H9 (cell line): ENCODE results near the gene SPATS2. TPM values are rescaled to one million over a fixed set of nuclear protein-coding genes. Genes with fewer than 3 reads are reported as not detected.
A peak's percentile ranks its signal among the peaks of the same experiment; 100 is the strongest.

Experiments used
- DNase-seq: peaks from one replicate; pipeline ENCODE4 v3.0.0-alpha.2; 2017
- H2AFZ ChIP-seq: one replicate; pipeline ENCODE4 v1.6.1; 2013; ENCODE audit warnings: mild to moderate bottlenecking, low read length, control low read depth, moderate library complexity
- H2AK5ac ChIP-seq: 2 replicates; pipeline ENCODE4 v1.6.1; 2013; ENCODE audit warnings: low read length, control low read depth, mixed read lengths; ENCODE audit not compliant: insufficient read length
- H2BK120ac ChIP-seq: one replicate; pipeline ENCODE4 v1.6.1; 2013; ENCODE audit warnings: low read depth, mild to moderate bottlenecking, low read length, control low read depth, inconsistent platforms; ENCODE audit not compliant: poor library complexity, severe bottlenecking
- H2BK12ac ChIP-seq: 2 replicates; pipeline ENCODE4 v1.6.1; 2013; ENCODE audit warnings: low read length, control low read depth, mixed read lengths, low read depth; ENCODE audit not compliant: insufficient read length
- H2BK15ac ChIP-seq: 2 replicates; pipeline ENCODE4 v1.6.1; 2013; ENCODE audit warnings: low read depth, low read length, control low read depth
- H2BK20ac ChIP-seq: one replicate; pipeline ENCODE4 v1.6.1; 2013; ENCODE audit warnings: low read depth, mild to moderate bottlenecking, low read length, control low read depth, inconsistent platforms; ENCODE audit not compliant: poor library complexity, severe bottlenecking
- H2BK5ac ChIP-seq: 2 replicates; pipeline ENCODE4 v1.6.1; 2013; ENCODE audit warnings: low read length, control low read depth, mixed read lengths; ENCODE audit not compliant: insufficient read length
- H3K14ac ChIP-seq: 2 replicates; pipeline ENCODE4 v1.6.1; 2013; ENCODE audit warnings: low read length, control low read depth; ENCODE audit not compliant: insufficient read depth
- H3K18ac ChIP-seq: 2 replicates; pipeline ENCODE4 v1.6.1; 2013; ENCODE audit warnings: low read depth, mild to moderate bottlenecking, mixed read lengths, low read length, control low read depth; ENCODE audit not compliant: insufficient read length
- H3K23ac ChIP-seq: 2 replicates; pipeline ENCODE4 v1.6.1; 2013; ENCODE audit warnings: low read length, control low read depth, mixed read lengths, low read depth; ENCODE audit not compliant: insufficient read length
- H3K23me2 ChIP-seq: 2 replicates; pipeline ENCODE4 v1.6.1; 2013; ENCODE audit warnings: low read depth, mild to moderate bottlenecking, mixed read lengths, low read length, control low read depth; ENCODE audit not compliant: insufficient read length, poor library complexity, severe bottlenecking
- H3K27ac ChIP-seq: 2 replicates; pipeline ENCODE4 v1.5.1; 2013; ENCODE audit warnings: low read length, control low read depth, mixed read lengths, low read depth; ENCODE audit not compliant: insufficient read length
- H3K27me3 ChIP-seq: 2 replicates; pipeline ENCODE4 v1.6.1; 2013; ENCODE audit warnings: low read length, control low read depth, inconsistent platforms; ENCODE audit not compliant: insufficient read depth
- H3K4ac ChIP-seq: 2 replicates; pipeline ENCODE4 v1.6.1; 2013; ENCODE audit warnings: low read depth, mild to moderate bottlenecking, control low read depth, inconsistent platforms, low read length, moderate library complexity
- H3K4me1 ChIP-seq: 2 replicates; pipeline ENCODE4 v1.6.1; 2013; ENCODE audit warnings: low read length, control low read depth, inconsistent platforms; ENCODE audit not compliant: insufficient read depth
- H3K4me2 ChIP-seq: 2 replicates; pipeline ENCODE4 v1.6.1; 2013; ENCODE audit warnings: low read length, control low read depth, mixed read lengths; ENCODE audit not compliant: insufficient read length, insufficient read depth
- H3K56ac ChIP-seq: 2 replicates; pipeline ENCODE4 v1.6.1; 2013; ENCODE audit warnings: low read depth, mild to moderate bottlenecking, mixed read lengths, low read length, control low read depth; ENCODE audit not compliant: insufficient read length
- H3K79me1 ChIP-seq: 2 replicates; pipeline ENCODE4 v1.6.1; 2013; ENCODE audit warnings: low read depth, mild to moderate bottlenecking, moderate library complexity, low read length, control low read depth, inconsistent platforms; ENCODE audit not compliant: insufficient read depth, poor library complexity, severe bottlenecking
- H3K79me2 ChIP-seq: 2 replicates; pipeline ENCODE4 v1.6.1; 2013; ENCODE audit warnings: low read length, control low read depth, inconsistent platforms; ENCODE audit not compliant: insufficient read depth
- H3K9ac ChIP-seq: 2 replicates; pipeline ENCODE4 v1.6.1; 2013; ENCODE audit warnings: low read length, control low read depth, mixed read lengths; ENCODE audit not compliant: insufficient read length; ENCODE audit errors: extremely low read depth
- H3K9me3 ChIP-seq: one replicate; pipeline ENCODE4 v1.6.1; 2013; ENCODE audit warnings: low read depth, low read length, inconsistent platforms; ENCODE audit not compliant: control insufficient read depth
- H3T11ph ChIP-seq: one replicate; pipeline ENCODE4 v1.6.1; 2013; ENCODE audit warnings: mild to moderate bottlenecking, low read length, control low read depth, inconsistent platforms
- H4K20me1 ChIP-seq: one replicate; pipeline ENCODE4 v1.6.1; 2013; ENCODE audit not compliant: control insufficient read depth, insufficient read length, insufficient read depth
- H4K5ac ChIP-seq: 2 replicates; pipeline ENCODE4 v1.6.1; 2013; ENCODE audit warnings: low read depth, mild to moderate bottlenecking, mixed read lengths, low read length, control low read depth; ENCODE audit not compliant: insufficient read length
- H4K8ac ChIP-seq: replicated peaks from 2 replicates; pipeline ENCODE4 v1.6.1; 2013; ENCODE audit warnings: low read length, control low read depth, mixed read lengths, low read depth; ENCODE audit not compliant: insufficient read length
- H4K91ac ChIP-seq: 2 replicates; pipeline ENCODE4 v1.6.1; 2013; ENCODE audit warnings: low read depth, mild to moderate bottlenecking, moderate library complexity, mixed read lengths, low read length, control low read depth; ENCODE audit not compliant: insufficient read length
- H3K27ac Mint-ChIP-seq, 3 experiments: 2 replicates in 2 of 3; 3 replicates in 1 of 3; pipeline ENCODE4 v1.8.0; 2020 to 2021; ENCODE audit warnings: mixed read lengths in 3 of 3, mild to moderate bottlenecking in 1 of 3, moderate library complexity in 1 of 3
- H3K27me3 Mint-ChIP-seq: 2 replicates; pipeline ENCODE4 v1.8.0; 2021; ENCODE audit warnings: low read depth, mild to moderate bottlenecking, moderate library complexity, mixed read lengths
- H3K36me3 Mint-ChIP-seq, 3 experiments: 2 replicates in 2 of 3; 3 replicates in 1 of 3; pipeline ENCODE4 v1.8.0; 2020 to 2021; ENCODE audit warnings: low read depth in 3 of 3, mixed read lengths in 3 of 3; ENCODE audit not compliant: insufficient read depth in 1 of 3
- H3K4me1 Mint-ChIP-seq, 2 experiments: 2 replicates each; pipeline ENCODE4 v1.8.0; 2020; ENCODE audit warnings: mixed read lengths in 2 of 2
- H3K4me3 Mint-ChIP-seq, 2 experiments: 2 replicates in 1 of 2; 3 replicates in 1 of 2; pipeline ENCODE4 v1.8.0; 2020 to 2021; ENCODE audit warnings: mild to moderate bottlenecking in 2 of 2, mixed read lengths in 2 of 2, moderate library complexity in 1 of 2
- H3K9me3 Mint-ChIP-seq, 2 experiments: 2 replicates in 1 of 2; 3 replicates in 1 of 2; pipeline ENCODE4 v1.8.0; 2020; ENCODE audit warnings: mild to moderate bottlenecking in 2 of 2, mixed read lengths in 2 of 2, moderate library complexity in 1 of 2
- WGBS: extraction: QIAGEN DNeasy Blood & Tissue Kit; methylation state at CpG from one replicate; pipeline ENCODE4 v1.1.7; 2013; ENCODE audit warnings: missing lambda C conversion rate, low lambda C conversion rate, mixed read lengths; ENCODE audit not compliant: insufficient read length; ENCODE audit errors: extremely low coverage; 5-methylcytosine and 5-hydroxymethylcytosine counted together
- total RNA-seq: library from RNA; stranded (reverse); gene quantifications from 2 replicates; pipeline ENCODE4 v1.2.1, GENCODE V29; 2021
- TF ChIP-seq, protein P1 (sequence below): fragments of 200-600 bp; sonication (generic); conservative IDR thresholded peaks from 3 replicates; pipeline ENCODE4 v1.8.0; 2021; ENCODE audit warnings: antibody characterized with exemption, mild to moderate bottlenecking

SPATS2 gene
- total RNA-seq, 1 experiment from 2014 or later, result 17.1 TPM

DNA sequence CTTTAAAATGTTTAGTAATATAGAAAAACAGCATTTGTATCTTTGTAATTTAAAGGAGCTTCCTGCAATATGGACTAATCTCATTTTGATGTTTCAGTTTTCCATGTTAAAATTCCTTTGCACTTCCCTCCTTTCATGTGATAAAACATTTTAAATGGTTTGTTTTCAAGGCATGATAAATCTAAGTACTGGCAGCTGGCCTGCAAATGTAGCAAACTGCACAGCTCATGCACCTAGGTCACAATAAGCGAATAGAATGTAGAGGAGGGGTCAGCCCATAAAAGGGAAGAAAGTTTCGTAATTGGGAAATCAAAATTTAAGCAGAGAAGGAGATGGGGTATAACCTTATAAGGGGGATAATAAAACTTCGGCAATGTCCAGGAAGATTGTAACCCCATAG is 91.6 kb downstream of the SPATS2 start:
- Histone ChIP-seq H2AK5ac (no peak overlapping the region), H3K9ac (no peak overlapping the region), H3K23ac (no peak overlapping the region), H3K9me3 (no peaks in the 10 kb centered on the region), H3K18ac (no peak overlapping the region), H3K14ac (no peak overlapping the region), H3K79me2 (no peaks in the 10 kb centered on the region), H3K4me2 (no peak overlapping the region), H3K4me1 (no peaks in the 10 kb centered on the region; the same call in 1 of the 2 replicates), H2BK12ac (no peak overlapping the region), H4K20me1 (no peaks in the 10 kb centered on the region), H2AFZ (no peak overlapping the region), H3K4ac (no peak overlapping the region), H2BK120ac (no peak overlapping the region), H3K79me1 (no peaks in the 10 kb centered on the region), H2BK5ac (no peak overlapping the region), H3K56ac (no peak overlapping the region), H4K8ac (no peak overlapping the region), H4K5ac (no peak overlapping the region), H4K91ac (no peak overlapping the region), H3K27ac (no peak overlapping the region), H2BK20ac (no peak overlapping the region), H3T11ph (no peak overlapping the region), H2BK15ac (no peak overlapping the region), H3K23me2 (no peaks in the 10 kb centered on the region), H3K27me3 (no peaks in the 10 kb centered on the region)
- TF ChIP-seq, protein P1, sequence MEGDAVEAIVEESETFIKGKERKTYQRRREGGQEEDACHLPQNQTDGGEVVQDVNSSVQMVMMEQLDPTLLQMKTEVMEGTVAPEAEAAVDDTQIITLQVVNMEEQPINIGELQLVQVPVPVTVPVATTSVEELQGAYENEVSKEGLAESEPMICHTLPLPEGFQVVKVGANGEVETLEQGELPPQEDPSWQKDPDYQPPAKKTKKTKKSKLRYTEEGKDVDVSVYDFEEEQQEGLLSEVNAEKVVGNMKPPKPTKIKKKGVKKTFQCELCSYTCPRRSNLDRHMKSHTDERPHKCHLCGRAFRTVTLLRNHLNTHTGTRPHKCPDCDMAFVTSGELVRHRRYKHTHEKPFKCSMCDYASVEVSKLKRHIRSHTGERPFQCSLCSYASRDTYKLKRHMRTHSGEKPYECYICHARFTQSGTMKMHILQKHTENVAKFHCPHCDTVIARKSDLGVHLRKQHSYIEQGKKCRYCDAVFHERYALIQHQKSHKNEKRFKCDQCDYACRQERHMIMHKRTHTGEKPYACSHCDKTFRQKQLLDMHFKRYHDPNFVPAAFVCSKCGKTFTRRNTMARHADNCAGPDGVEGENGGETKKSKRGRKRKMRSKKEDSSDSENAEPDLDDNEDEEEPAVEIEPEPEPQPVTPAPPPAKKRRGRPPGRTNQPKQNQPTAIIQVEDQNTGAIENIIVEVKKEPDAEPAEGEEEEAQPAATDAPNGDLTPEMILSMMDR, result no peak
- DNase-seq, result no peak
- peaks cover 4 to 7% (median 6%) of the 10 kb centered on the region in 3 experiments; a peak in 6 of 7 replicates for H3K36me3 Mint-ChIP-seq
- H3K4me3 Mint-ChIP-seq, result no peak overlapping the region
- H3K9me3 Mint-ChIP-seq, result no peaks in the 10 kb centered on the region
- H3K27ac Mint-ChIP-seq, result 0 out of 7 replicates have a peak overlapping the region, but pooled peaks of 1 of the 3 experiments have one; percentile 50
- no CpG with 5 or more reads among the region's 3 CpGs for WGBS
- H3K4me1 Mint-ChIP-seq, result peaks cover 4% of the 10 kb centered on the region in 2 experiments; a peak in 2 of 4 replicates
- H3K27me3 Mint-ChIP-seq, result no peaks in the 10 kb centered on the region
